Measurements from ENCODE around the gene WDFY3.

WDFY3 gene

DNA sequence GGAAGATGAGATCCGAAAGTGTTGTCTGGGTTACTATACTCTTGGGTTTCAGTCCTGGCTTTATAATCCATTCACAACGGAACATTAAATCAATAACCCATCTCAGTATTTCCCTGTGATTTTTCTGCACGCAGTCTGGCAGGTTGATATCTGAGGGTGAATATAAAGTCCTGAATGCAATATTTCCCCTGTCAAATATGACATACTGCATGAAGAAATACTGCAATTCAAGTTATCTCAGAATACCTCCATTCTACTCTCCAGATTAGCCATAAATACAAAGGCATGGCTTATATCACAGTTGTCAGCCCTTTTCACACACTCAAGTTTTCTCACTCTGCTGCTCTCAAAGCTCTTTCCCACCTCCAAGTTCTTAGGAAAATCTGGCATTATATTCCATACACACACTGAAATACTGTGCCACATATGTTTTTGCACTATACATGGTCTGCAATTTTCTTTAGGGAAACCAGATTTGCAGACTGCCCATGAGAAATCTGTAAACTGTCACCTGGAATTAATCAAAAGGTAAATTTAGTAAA lies 64.7 kb downstream of the WDFY3 start:
- DNase-seq = no peak

GRCh38 chr4:84901173-84901572 lies 65.3 kb downstream of the WDFY3 start:
- DNase-seq = no peak

- no peak for DNase-seq
Observed at GRCh38 chr4:84899616-84900015, 66.9 kb downstream of the WDFY3 start.

DNA sequence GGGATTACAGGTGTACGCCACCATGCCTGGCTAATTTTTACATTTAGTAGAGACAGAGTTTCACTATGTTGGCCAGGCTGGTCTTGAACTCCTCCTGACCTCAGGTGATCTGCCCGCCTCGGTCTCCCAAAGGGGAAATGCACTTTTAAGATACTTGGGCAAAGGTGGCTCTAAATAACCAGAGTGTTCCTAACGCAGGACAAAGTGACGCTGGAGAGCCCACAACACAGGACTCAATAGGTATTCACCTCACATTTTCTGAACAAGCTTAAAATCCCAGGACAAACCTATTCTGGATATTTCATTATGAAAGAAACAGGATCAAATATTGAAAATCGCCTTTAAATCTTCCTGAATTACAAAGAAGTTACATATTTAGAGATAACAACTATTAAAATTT lies 69.0 kb downstream of the WDFY3 start:
- DNase-seq = no peak

DNA sequence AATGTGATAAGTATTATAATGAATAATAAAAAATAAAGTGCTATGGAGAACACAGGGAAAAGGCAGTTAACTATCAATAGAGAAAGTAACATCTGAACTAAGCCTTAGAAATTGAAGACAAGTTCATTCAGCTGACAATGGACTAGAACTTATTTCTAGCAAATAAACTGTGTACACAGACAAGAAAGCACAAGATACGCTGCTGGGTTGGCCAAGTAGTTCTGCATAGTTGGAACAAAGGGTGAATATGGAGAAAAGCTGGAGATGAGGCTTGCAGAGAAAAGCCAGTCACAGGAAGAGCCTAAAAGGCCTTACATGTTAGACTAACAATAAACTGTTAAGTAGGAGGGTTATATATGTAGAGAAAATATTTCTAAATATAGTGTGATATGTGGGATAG lies 71.2 kb downstream of the WDFY3 start:
- no peak for DNase-seq

- no peak for DNase-seq
Observed at GRCh38 chr4:84894621-84895020, 71.9 kb downstream of the WDFY3 start.

GRCh38 chr4:84892950-84893349 lies 73.5 kb downstream of the WDFY3 start:
- DNase-seq = no peak

DNA sequence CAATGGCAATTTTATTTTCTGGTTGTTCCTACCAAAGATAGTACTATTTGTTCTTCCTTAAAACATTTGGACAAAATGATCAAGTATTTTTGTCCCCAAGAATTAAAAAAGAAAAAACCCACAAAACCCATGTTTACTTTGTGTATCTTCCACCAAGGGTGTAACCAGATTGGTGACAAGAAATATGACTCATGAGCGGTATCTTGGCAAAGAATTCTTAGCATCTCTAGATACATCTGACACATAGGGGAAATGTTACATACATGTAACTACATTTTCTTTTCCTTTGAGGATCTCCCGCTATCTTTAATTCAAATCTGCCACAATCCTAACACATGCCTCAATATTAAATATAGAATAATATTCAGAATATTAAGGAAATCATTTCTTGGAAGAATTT lies 78.7 kb downstream of the WDFY3 start:
- no peak for DNase-seq

DNA sequence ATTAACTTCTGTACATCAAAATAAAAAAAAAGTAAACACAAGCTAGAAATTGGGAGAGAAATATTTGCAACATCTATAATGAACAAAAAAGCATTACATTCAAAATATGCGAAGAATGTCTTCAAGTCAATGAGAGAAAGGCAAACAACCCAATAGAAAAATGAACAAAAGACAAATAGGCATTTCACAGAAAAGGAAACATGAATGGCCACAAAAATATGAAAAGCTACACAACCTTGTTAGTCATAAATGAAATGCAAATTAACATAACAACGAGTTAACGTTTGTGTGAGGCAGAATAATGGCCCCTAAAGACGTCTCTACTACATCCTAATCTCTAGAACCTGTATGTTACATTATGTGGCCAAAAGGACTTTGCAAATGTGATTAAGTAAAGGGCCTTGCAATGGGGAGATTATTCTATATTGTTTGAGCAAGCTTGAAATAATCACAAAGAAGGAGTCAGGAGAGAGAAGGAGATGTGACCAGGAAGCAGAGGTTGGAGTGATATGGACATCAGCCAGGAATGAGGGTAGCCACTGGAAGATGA lies 86.8 kb downstream of the WDFY3 start:
- DNase-seq = no peak

GRCh38 chr4:84878546-84878945 lies 87.9 kb downstream of the WDFY3 start:
- DNase-seq = no peak

- no peak for DNase-seq
Observed at GRCh38 chr4:84878090-84878489, 88.4 kb downstream of the WDFY3 start.

DNA sequence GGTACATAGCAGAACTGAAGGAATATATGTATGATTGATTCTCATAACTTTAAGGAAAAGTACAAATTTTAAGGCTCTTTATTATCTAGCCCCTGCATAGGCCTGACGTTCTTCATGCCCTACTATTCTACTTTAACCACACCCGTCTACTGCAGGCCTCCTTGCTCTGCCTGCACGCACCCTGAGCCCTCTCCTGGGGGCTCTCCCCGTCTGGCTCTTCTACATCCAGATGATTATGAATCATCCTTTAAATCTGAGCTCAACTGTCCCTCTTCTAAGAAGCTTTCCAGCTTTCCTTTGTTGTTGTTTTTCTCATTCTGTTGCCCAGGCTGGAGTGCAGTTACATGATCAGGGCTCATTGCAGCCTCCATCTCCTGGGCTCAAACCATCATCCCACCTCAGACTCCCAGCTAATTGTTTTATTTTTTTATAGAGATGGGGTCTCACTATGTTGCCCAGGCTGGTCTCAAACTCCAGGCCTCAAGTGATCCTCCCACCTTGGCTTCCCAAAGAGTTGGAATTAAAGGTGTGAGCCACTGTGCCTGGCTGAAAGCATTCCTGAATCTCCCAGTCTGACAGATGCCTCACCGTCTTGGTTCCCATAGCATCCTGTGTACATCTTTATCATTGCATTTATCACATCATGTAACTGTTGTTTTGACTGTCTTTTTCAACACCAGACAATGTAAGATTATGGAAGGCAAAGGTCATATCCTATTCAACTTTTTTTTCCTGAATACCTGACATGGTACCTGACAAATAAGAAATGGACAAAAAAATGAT lies 89.2 kb downstream of the WDFY3 start:
- DNase-seq = no peak

DNA sequence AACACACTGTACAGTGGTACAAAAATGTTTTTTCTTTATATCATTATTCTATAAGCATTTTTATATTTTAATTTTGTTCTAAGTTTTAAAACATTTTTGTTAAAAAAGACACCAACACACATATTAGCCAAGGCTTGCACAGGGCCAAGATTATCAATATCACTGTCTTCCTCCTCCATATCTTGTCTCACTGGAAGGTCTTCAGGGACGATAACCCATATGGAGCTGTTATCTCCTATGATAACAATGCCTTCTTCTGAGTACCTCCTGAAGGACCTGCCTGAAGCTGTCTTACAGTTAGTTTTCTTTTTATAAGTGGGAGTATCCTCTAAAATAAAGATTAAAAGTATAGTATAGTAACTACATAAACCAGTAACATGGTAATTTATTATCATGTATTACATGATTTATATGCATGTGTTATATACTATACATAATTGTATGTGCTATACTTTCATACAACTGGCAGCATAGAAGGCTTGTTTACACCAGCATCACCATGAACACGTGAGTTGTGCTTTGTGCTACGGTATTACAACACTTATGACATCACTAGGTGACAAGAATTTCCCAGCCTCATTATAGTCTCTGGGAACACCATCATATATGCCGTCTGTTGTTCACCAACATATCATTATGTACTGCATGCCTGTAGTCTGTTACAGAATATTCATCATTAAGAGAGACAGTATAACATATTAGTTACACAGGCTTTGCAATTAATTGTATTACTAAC lies 90.7 kb downstream of the WDFY3 start:
- no peak for DNase-seq

- DNase-seq = no peak
Observed at GRCh38 chr4:84874619-84875018, 91.9 kb downstream of the WDFY3 start.

- DNase-seq = no peak
Observed at GRCh38 chr4:84870398-84871163, 95.9 kb downstream of the WDFY3 start.

GRCh38 chr4:84866295-84866694 lies 100.2 kb downstream of the WDFY3 start:
- no peak for DNase-seq

DNA sequence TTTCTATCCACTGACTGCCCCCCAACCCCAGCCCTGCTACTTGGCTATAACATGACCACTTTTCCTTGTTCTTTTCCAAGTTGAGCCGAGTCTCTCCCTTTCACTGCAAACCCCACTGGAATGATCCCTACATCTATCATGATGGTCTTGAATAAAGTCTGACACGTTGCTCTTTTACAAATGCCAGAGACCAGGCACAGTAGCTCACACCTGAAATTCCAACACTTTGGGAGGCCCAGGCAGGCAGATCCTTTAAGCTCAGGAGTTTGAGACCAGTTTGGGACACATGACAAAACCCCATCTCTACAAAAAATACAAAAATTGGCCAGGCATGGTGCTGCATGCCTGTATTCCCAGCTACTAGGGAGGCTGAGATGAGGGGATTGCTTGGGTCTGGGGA lies 100.9 kb downstream of the WDFY3 start:
- DNase-seq = no peak

- DNase-seq = no peak
Observed at GRCh38 chr4:84862064-84862463, 104.4 kb downstream of the WDFY3 start.

DNA sequence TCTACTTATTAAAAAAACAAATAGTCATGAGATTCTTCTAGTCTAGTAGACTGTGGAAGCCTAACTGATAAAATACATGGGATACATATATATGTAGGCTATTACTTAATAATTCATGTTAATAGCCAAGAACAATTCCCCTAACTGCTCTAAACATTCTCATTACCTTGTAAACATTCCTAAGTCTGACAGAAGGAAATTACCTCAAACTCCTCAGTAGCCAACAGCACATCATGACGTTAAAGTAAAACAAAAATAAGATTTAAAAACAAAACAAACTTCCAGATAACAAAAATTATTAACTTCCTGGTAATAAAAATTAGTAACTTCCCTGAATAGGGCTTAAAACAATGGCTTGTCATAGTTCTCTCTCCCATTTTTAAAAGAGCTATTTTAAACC lies 109.2 kb downstream of the WDFY3 start:
- no peak for DNase-seq

GRCh38 chr4:84856468-84857049 lies 109.9 kb downstream of the WDFY3 start:
- DNase-seq = no peak

- peak; percentile 70 for DNase-seq
Observed at GRCh38 chr4:84855774-84856173, 110.7 kb downstream of the WDFY3 start.

- peak; percentile 73 for DNase-seq
Observed at GRCh38 chr4:84852081-84852480, 114.4 kb downstream of the WDFY3 start.

Measured in DMS153 (cell line).